HG02938 (cell line): ENCODE measurements around the gene SPO11.

Source experiments
- ATAC-seq: cut with Tn5 transposase; IDR thresholded peaks from one replicate; pipeline ENCODE4 v1.9.1; 2021; ENCODE audit warnings: mild to moderate bottlenecking, moderate library complexity; ENCODE audit not compliant: unreplicated experiment

The SPO11 gene

DNA sequence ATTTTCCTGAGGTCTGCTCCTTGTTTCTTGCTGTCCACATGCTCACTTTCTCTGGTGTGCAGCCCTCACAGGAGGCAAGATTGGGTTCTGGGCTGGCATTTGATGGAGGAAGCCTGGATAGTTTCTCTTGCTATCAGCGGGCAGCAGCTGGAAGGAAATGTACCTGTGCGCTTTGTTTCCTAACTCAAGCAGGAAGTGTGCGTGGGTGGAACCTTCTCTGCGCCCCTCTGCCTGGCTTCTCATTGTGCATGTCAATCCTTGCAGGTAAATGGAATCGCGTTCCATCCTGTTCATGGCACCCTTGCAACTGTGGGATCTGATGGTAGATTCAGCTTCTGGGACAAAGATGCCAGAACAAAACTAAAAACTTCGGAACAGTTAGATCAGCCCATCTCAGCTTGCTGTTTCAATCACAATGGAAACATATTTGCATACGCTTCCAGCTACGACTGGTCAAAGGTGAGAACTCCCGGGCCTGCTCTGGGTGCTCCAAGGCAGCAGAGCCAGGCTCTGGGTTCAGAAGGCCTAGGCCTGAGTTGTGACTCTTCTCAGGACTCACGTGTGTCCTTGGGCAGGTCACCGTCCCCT lies 44.8 kb downstream of the SPO11 start:
- ATAC-seq = no peak

DNA sequence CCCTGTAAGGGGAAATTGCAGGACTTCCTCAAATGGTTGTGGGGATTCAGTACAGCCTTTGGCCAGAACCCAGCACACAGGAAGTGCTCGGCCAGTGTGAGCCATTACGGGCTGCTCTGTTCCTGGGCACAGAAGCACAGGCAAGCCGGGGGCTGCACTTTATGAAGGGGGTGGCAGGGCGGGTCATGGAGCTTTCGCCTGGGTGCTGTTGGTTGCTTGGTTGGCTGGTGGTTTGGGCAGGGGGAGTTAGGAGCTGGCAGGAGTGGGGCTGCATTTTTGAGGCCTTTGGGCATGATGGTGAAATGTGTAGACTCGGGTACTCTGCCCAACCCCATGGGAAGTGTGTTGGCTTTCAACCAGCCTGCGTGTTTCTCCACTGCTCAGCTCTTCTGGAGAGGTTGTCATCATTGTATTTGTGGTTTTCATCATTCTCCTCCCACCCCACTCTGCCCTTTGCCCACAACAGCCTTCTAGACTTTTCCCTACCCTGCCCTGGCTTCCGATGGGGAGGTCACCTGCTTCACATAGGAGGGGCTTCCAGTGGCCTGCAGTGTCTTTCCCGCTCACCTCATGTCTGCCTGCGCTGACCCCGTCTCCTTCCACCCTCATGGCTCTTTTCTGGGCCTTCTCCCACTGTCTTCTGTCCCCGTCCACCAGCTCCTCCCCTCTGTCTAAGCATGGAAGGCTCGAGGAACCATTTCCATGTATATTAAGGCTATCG lies 45.5 kb downstream of the SPO11 start:
- ATAC-seq = no peak

DNA sequence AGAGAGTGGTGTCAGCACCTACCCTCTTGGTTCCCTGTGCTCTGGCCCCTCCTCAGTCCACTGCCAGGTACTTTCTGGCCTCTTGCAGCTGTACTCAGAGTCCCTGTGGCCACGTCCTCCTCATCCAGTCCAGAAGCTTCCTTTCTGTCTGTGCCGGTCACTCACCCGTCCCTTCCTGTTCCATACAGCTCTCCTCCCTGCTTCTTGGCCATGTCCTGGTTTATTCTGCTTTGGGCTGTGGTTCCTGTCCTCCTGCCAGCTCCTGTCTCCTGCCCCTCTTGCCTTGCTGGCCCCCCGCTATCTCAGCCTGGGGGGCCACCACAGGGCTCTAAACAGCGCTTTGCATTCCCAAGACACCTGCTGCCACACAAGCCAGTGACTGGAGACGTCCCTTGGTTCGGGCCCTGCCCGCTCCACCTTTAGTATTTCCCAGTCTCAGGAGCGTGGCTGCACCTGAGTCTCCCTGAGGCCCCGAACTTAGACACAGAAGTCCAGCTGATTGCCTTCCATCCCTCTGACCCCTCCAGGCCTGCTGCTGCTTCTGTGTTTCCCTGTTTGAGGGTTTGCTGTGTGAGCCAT lies 46.1 kb downstream of the SPO11 start:
- no peak for ATAC-seq

DNA sequence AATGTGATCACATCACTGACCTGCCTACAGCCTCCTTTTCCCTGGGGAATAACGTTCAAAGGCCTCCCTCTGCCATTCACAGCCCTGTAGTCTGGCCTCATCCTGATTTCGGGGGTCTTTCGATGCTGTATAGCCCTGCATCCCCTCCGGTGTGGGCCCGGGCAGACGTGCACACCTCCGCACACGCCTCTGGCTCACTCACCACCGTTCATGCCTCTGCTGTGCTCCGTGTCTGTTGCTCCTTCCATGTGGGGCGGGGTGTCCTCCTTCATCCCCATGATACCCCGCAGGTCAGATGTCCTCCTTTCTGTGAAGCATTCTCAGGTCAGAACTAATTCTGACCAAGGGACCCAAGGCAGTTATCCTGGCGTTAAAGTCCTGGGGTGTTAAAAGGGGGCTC lies 47.7 kb downstream of the SPO11 start:
- ATAC-seq = no peak

DNA sequence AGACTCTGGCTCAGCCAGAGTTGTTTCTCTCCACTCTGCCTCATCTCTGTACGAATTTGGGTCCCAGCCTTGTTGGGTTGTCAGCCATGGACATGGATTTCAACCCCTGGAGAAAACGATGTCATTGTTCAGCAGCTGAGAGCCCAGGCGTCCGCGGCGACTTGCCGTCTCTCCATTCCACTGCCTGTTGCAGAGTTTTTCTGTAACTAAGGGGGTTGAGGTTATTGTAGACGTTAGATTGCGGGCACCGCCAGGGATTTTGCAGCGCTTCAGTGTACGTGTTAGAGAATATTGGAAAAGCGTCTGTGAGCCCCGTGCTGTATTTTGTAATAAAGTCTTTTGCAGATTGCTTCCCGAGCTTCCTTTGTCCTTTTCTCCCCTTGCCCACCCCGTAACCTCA lies 48.5 kb downstream of the SPO11 start:
- no peak for ATAC-seq

DNA sequence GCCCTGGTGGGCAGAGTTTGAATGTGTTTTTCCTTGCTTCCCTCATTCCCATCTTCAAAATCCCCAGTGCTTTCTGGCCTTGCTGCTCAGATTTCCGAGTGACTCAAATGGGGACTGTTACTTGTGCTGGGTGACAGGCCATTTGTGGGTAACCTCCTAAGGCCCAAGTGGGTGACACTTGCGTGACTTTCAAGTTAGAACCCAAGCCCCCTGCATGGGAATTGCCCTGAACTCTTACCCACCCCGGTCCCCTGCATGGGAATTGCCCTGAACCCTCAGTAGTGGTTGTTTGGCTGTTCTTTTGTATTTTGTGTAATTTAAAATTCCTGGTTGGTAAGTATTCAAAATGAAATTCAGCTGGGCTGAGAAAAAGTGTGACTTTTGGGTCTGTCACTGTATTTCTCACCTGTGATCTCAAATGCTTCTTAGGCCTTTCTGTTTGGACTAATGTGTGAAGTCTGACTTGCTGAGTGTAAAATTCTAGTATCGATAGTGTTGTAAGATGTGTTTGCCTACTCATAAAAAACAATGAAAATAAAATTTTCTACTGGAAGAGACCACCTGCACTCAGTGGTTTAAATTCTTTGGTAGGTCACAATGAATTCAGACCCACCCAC lies 49.2 kb downstream of the SPO11 start:
- no peak for ATAC-seq

DNA sequence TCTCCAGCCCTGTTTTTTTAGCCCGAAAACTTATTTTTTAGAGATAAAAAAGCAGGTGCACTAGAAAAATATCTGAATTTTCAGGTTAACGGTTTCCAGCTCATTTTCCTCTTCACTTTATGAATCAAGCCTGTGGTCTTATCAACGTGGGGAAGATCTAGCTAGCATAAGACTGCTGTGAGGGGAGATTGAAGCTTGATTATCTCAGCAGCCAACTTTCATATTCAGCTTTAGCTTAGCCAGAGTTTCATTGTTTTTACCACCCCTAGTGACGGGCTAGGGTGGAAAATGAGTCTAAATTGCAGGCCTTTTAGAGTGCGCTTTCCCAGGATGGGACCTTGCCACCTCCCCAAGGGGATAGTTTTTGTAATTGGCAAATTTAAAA lies 49.7 kb downstream of the SPO11 start:
- ATAC-seq = no peak

DNA sequence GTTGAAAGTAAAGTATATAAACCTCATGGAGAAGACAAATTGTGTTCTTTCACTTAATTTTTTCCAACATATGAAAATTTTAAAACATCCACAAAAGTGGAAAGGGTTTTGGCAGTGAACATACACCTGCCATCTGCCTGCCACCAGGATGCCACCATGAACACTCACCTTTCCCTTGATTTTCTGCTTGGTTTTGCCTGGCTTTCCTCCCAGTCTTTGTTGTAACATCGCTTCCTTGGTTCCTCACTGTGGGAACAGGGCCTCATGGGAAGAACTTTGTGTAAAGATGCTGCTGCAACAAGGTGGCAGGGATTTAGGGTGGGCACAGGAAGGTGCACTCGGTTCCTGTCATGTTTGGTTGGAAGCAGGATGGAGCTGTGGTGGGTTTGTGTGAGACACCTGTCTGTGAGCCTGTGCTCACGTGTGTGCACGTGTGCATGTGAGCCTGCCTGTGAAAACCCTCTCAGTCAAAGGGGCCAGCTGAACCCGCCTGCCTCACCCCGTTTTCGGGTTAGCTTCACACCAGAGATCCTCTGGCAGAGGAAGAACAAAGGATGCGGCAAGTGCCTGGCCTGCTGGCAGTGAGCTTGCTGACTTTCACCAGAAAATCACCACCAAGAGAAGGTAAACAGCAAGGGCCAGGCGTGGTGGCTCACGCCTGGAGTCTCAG lies 50.6 kb downstream of the SPO11 start:
- ATAC-seq = no peak

DNA sequence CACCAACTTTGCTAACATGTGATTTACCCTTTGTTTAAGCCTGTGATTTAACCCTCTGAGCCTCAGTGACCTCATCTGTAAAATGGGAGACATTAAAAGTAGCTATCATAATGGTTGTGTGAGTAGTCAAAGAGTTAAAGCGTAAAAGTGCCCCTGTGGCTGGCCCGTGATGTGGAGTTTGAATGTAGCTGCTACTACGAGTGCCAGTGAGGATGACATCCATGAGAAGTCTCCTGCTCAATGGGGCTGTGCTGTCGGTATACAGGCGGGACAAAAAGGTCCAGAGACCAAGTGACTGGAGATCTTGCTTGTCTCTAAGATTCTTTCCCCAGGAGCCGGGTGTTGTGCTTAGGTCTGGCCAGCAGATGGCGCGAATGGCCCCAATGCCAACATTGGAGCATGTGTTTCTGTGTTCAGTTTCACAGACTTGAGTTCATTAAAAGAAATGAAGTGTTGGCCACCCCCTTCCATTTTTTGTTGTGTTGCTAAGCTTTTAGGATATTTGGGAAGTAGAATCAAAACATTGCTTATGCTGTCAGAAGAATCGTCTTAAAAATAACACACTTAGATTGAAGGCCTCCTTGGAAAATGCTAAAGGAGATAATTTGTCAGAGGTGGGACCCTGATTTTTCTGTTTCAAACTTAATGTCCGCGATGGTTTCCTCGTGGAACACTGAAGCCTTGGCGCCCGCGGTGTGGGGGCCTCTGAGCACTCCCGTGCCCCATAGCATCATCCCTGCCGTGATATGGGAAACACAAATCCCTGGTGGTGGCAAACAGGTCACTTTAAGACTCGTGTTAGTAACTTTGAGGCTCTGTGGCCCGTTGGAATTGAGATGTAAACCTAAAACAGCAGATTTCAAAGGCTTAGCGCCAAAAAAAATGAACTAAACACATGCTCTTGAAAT lies 52.2 kb downstream of the SPO11 start:
- no peak for ATAC-seq

DNA sequence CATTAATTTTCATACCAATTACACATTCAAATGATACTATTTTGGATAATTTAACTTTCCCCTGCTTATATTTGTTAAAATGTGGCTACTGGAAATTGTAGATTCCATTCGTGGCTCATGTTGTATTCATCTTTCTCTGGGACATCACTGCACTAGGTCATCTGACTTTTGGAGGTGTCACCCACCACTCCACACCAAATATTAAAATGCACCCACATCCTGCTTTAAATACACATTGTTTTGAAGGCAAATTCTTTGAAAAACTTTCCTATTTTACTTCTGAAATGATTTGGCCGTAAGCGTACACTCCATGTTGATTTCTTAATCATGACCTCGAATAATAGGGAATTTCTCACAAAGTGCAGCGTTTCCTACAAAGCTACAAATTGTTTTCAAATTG lies 52.9 kb downstream of the SPO11 start:
- ATAC-seq = no peak

DNA sequence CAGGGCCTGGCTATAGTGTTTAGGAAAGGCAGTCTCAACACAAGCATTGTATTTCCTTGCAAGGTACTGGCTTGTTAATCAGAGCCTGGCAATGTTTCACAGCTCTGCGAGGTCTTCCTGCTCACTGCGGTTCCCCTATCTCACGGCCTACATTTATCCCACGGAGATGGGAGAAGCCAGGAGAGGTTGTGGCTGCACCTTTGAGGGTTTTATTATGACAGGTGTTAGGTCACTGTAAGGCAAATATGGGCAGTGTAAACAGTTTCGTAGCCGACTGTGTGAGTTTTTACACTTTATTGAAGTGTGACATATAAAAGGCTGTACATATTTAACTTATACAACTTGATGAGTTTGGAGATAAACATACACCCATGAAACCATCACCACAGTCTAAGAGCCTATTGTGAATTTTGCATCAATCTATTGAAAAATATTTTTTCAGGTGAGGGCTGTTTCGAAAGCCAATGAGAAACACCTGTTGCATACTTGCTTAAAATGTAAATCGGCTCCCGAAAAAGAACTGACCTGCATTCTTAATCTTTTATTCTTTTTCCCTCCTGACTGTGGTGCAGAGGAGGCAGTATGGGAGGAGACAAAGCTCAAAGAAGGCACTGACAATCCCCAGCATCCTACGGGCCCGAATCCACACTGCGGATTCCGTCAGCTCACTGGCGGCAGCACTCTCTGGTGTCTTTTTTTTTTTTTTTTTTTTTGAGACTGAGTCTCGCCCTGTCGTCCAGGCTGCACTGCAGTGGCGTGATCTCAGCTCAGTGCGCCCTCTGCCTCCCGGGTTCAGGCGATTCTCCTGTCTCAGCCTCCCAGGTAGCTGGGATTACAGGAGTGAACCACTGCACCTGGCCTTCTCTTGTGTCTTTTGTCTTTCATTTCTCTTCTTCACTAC lies 54.1 kb downstream of the SPO11 start:
- ATAC-seq = no peak

DNA sequence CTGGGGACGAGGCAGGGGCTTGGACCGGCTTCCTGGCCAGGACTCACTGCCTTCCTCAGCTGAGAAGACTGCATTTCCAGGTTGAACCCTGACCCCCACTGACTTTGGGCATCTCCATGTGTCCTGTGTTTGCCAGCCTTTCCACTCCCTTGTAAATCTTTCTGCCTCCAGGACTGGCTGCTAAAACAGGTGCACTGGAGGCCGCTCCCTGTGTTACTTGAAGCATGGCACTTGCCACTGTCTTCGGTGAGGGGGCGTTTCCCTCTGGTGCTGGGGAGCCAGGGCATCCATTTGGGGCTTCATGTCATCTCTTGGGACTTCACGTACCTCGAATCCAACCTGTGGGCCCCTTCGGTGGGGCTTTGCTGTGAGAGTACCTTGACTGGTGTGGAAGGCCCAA lies 54.9 kb downstream of the SPO11 start:
- no peak for ATAC-seq

DNA sequence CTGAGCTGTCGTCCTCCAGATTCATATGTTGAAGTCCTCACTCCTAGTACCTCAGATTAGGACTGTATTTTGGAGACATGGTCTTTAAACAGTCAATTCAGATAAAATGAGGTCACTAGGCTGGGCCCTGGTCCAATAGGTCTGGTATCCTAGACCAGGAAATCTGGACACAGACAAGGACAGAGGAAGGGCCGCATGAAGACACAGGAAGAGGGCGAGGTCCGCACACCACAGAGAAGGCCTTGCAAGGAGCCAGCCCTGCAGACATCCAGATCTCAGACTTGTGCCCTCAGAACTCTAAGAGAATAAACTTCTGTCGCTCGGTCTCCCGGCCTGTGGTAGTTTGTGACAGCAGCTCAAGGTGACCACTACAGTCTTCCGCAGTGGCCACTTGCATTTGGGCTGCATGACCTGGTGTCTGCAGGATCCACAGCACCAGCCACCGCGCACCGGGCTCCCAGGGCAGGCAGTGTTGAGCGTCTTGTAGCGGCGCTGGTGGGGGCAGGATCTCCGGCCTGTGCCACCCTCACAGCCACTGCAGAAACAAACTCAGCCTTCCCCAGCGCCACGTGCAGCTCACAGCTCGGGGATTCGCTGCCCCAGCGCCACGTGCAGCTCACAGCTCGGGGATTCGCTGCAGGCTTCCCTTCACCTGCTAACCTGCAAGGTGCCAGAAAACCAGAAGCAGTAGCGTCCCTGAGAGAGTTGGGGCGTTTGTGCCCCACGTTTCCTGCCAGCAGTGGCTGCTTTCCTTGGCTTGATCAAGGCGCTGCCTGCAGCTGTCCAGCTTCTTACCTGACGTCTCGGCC lies 55.6 kb downstream of the SPO11 start:
- no peak for ATAC-seq

DNA sequence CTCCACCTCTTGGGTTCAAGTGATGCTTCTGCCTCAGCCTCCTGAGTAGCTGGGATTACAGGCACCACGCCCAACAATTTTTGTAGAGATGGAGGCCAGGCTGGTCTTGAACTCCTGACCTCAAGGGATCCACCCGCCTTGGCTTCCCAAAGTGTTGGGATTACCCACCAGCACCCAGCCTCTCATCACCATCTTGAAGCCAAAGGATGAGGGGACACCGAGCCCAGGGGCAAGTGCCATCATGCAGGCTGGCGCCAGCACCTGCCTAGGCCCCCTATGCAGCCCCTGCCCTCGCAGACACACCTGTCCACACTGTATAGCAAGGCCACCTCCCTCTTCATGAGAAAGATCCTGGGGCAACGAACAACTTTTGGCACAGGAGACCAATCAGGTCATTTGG lies 56.3 kb downstream of the SPO11 start:
- ATAC-seq = no peak

DNA sequence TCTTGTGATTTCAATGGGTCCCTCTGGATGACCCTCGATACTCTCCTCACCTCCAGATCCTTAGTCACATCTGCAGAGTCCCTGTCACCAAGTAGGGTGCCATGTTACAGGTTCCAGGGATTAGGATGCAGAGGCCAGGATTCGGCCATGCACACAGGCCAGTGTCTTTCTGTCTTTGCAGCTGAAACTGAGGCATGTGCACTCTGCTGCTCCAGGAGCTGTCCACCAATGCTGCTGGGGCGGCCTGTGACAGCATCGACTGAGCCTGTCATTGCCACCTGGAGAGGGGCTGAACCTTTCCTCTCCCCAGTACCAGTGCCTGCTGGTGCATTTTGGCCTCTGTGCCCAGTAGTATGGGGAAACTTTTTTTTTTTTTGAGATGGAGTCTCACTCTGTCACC lies 57.2 kb downstream of the SPO11 start:
- ATAC-seq = no peak

DNA sequence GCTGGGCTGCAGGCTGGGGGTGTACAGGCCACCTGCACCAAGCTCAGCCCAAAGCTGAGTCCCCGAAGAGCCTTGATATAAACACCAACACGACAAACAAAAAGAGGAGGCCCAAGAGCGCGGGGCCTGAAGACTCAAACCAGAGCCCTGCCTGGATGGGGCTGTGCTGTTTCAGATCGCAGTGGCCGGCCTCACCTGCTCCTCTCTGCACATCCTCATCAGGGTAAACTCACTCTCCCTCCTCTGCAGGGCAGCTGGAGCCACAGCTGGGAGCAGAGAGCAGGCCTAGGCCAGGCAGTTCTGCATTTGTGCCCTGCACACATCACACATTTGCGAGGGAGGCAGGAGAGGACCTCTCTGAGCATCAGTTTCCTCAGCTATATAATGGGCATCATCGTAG lies 57.9 kb downstream of the SPO11 start:
- no peak for ATAC-seq

DNA sequence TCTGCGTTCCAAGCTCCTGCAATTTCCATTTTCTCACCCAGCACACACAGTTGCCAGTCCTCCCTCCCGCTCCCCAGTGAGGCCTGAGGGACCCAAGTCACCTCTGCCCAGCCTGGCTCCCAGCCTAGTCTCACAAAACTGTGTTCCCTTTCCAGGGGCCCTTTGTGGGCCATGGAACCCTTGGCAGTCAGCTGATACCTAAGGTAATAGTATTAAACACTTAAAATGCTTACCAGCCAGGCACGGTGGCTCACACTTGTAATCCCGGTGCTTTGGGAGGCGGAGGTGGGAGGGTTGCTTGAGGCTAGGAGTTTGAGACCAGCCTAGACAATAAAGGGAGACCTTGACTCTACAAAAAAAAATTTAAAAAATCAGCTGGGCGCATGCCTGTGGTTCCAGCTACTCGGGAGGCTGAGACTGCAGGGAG lies 58.4 kb downstream of the SPO11 start:
- ATAC-seq = no peak

DNA sequence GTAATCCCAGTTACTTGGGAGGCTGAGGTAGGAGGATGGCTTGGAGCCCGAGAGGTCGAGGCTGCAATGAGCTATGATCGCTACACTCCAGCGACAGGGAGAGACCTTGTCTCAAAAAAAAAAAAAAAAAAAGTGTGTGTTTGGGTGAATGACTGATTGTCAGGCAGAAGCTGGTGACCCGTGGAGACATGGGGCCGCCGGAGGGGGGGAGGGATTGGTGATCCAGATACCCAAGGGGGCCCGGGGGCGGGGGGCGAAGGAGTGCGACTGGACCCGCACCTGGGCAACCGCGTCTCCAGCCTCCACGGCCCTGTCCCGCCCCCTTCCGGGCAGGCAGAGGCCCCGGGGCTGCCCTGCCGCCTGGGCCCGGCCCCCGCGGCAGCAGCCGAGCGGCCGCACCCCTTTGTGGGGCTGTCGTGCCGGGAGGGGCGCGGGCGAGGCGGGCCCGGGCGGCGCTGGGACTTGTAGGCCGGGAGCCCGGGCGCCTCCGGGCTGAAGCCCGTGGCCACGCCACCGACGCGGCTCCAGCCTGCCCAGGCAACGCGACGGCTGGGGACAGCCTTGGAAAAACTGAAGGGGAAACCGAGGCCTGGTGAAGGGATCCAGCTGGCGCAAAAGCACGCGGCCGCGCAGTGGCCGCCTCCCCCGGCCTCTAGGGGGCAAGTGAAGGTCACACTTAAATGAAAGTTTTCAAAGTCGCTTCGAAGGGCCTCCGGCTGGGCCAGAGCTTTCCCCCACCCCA lies 59.5 kb downstream of the SPO11 start:
- ATAC-seq = no peak
